ENCODE measurements around the gene XRCC5.

The XRCC5 gene

DNA sequence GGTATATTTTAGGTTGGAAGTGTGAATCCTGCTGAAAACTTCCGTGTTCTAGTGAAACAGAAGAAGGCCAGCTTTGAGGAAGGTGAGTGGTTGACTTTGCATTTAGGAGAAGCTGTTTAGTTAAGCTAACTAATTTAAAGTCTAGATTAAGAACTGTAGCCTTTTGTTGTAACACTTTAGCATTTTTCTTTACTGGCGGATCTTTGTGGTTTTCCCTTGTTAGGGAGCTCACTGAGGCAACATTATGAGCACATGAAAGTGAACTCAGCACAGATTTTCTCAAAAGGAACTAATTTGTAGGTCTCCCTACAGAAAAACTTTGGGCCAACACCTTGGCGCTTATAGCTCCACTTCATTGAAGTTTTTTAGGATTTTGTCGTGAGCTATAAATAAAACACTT is 52.8 kb downstream of the XRCC5 start:
- no peak for DNase-seq

- DNase-seq: no peak
Measured at GRCh38 chr2:216163518-216163917, 54.4 kb downstream of the XRCC5 start.

DNA sequence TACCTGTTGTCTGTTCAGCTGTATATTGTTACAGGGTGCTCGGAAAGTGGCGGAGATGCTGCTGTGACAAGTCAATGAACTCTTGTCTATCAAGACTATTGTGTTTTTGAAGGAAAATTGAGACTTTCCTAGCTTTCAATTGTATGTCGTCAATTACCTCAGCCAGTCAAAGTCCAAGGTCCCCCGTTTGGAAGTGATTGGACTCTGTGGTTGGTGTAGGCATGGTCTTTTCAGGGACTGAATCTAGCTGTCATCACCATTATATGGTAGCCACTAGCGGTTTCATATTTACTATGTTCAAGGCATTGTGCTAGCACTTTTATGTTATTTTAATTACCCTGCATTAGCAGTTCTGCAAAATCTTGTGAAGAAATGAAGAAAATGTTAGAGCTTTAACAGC is 54.9 kb downstream of the XRCC5 start:
- no peak for DNase-seq

GRCh38 chr2:216164576-216164975 is 55.4 kb downstream of the XRCC5 start:
- no peak for DNase-seq

GRCh38 chr2:216165711-216166110 is 56.6 kb downstream of the XRCC5 start:
- DNase-seq: no peak

DNA sequence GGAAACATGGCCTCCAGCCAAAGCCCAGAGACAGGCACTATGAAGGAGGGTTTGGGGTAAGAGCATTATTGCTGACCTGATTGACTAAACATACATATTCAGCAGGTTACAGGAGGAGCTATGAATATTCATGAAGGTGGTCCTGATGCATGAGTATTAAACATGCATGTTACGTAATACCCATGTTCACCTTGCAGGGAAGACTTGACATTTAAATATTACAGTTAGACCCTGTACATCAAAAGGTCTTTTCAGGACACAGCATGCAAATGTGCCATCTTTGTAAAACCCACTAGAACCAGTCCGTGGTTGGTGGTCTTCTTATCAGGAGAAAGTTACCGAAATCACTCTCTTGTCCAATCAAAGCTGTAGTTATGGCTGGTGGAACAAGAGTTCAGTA is 59.9 kb downstream of the XRCC5 start:
- DNase-seq: no peak

DNA sequence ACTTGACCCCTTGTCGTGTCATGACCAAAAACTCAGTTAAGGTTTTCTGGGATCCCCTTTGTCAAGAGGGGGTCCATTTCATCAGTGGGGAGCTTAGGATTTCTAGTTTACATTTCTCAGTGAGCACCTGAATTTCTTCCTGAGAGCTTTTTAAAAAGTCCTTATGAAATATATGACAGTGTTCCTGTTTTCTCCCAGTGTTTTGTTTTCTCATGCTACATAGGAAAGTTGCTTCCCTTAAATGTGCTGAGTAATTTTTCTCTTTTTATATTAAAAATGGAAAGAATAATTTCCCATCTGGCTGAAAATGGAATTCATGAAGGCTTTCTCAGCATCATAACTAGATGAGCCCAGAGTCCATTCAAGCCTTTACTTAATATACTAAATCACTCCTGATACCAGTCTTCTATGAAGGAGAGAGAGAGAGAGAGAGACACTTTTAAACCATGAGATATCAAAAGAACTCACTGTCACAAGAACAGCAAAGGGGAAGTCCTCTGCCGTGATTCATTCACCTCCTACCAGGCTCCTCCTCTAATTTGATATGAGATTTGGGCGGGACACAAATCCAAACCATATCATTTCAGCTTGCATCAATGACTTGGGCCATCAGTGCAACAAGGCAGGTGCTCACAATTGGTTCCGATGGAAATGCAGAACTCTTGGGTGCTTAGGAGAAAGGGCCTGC is 61.1 kb downstream of the XRCC5 start:
- DNase-seq: no peak

GRCh38 chr2:216171011-216171410 is 61.9 kb downstream of the XRCC5 start:
- DNase-seq: no peak

GRCh38 chr2:216172493-216172892 is 63.3 kb downstream of the XRCC5 start:
- DNase-seq: no peak

- no peak for DNase-seq
Measured at GRCh38 chr2:216179015-216179414, 69.9 kb downstream of the XRCC5 start.

DNA sequence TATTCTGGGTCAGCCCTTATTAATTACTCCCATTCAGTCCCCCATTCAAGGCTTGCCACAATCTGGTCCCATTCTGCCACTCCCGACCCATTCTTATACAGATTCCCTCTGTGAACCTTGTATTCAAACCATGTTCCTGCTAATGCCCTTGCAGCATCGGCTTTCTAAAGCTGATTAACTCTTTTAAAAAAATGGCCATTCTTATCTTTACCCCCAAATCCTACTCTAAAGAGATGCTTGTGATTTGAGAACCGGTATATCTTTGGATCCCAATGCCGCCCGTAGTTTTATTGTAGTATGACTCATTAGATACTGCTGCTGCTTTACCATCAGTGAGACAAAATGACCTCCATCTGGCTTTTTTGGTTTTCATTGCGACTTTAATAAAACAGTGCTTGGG is 72.2 kb downstream of the XRCC5 start:
- DNase-seq: no peak

- no peak for DNase-seq
Measured at GRCh38 chr2:216181953-216182461, 72.9 kb downstream of the XRCC5 start.

DNA sequence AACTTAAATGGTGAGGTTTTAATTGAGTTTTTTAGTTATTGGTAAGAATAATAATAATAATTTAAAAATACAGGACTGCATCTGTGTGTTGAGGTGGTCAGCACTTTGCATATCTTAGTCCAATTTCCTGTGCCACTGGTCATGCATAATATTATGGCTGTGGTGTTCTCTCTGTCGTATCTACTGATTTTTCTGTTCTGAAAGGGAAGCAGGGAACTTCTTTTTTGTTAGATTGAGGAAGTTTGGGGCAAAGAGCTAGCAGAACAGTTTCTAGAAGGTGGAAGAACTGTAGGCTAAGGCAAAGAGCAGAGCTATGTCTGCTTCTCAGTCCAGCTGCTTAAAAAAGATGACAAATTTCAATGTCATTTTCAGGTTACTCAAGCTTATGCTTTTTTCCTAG is 74.3 kb downstream of the XRCC5 start:
- no peak for DNase-seq

- DNase-seq: no peak
Measured at GRCh38 chr2:216188559-216188850, 79.4 kb downstream of the XRCC5 start.

DNA sequence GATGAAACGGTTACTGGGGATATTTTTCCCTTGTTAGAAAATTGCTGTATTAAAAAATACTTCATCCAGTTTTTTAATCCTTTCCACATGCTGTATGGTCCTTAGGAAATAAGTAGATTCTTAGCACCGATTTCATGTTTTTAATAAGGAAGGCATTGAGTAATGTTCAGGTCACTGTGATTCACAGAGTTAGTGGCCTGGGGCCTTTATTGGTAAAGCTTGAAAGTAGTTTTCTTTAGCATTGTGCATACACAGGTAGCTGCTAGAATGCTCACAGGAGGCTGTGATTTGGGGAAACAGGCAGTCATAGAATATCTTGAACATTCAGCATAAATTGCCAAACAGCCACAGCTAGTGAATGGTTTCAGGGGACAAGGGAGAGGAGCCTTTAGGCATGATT is 79.8 kb downstream of the XRCC5 start:
- no peak for DNase-seq

DNA sequence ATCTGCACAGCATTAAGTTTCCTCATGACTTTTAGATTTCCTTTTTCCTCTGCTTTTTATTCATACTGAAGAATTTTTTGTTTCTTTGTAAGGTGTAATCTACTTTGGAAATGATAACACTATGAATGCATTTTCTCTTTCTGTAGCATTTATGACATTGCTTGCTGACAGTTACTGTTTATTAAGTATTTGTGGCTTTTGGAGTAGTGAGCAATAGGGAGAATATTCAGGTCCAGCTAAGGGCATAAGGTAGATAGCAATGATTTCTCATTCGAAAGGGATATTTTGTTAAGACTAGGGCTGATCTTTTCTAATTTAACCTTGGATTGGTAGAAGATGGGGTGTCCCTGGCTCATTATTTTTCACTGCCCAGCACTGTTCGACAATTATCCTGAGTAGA is 80.3 kb downstream of the XRCC5 start:
- no peak for DNase-seq

DNA sequence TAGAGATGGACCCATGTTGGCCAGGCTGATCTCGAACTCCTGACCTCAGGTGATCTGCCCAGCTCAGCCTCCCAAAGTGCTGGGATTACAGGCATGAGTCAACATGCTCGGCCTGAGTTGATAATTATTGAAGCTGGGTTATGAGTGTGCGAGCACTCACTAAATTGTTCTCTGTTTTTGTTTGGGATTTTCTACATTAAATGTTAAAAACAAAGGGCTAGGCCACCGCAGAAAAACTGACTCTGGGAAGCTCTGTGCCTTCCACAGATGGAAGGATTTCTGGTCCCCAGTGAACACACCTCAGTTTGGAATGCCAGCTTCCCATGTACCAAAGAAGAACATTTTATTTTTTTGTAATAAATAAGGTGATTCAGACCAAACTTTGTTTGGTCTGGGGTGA is 83.0 kb downstream of the XRCC5 start:
- DNase-seq: no peak

- DNase-seq: no peak
Measured at GRCh38 chr2:216192931-216193330, 83.8 kb downstream of the XRCC5 start.

GRCh38 chr2:216194013-216194412 is 84.9 kb downstream of the XRCC5 start:
- peak; percentile 71 for DNase-seq

GRCh38 chr2:216194561-216194960 is 85.4 kb downstream of the XRCC5 start:
- no peak for DNase-seq

GRCh38 chr2:216195565-216196029 is 86.4 kb downstream of the XRCC5 start:
- DNase-seq: peak; percentile 79

GRCh38 chr2:216201692-216202306 is 92.7 kb downstream of the XRCC5 start:
- DNase-seq: no peak

DNA sequence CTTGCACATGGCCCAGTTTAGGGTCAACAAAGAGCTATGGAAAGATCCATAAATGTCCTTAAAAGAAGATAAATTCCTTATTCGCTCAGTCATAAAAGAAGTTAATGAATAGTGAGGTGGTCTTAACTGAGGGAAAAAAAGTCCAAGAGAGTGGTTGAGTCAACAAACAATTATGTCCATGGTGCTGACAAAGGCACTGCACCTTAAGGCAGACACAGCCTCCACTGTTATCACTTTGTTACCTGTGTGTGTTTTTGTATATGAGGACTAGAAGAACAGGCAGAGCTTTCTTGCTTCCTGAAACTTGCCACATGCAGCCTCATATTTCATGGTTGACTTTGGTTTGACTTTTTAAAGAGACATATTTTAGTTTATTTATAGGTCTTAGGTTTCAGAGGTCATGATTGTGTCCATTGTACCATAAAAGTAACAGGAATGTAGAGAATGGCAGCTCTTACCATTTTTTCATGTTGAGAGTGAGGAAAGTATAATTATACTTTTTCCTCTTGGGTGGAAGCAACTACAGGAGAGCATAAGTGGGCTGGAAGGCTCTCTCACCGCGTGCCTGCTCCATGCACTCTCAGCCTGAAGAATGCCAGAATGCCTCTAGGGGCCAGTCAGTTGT is 93.6 kb downstream of the XRCC5 start:
- DNase-seq: no peak

DNA sequence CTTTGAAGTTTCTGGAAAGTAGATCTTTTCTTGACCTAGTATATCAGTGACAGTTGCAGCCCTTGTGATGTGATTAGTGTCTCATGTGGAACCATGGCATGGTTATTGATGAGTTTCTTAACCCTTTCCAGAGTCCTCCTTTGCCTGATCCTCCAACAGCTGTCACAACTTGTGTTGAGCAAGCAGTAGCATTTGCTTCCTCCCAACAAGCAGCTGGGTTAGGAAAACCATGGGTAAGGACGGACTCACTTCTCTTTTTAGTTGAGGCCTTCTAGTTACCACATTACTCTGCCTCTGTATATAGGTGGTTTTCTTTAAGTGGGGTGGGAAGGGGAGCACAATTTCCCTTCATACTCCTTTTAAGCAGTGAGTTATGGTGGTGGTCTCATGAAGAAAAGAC is 96.3 kb downstream of the XRCC5 start:
- no peak for DNase-seq

All from activated CD4-positive, alpha-beta T cell treated with anti-CD3 and anti-CD28 coated beads, Interleukin-2, amount 50 U/mL, for 16 hours (primary cell).